ENCODE data around the gene FBXO36.

- TF ChIP-seq CTCF (IDR thresholded peaks at IDR 0.05; ENCODE audit: low read length) (no peak), EZH2 (optimal IDR thresholded peaks at IDR 0.05; ENCODE audit: low read depth, low read length) (no peak)
Measured at GRCh38 chr2:229947544-229947943, 25.2 kb downstream of the FBXO36 start.

Measured in MM.1S (cell line).